GM19324 (cell line): ENCODE results near the gene MUCL1.
"Not testable (repeated sequence)": the region's sequence is repeated elsewhere in the genome, so short reads cannot be mapped to it uniquely, and the experiment has no call there.

Experiments used
- ATAC-seq: cut with Tn5 transposase; IDR thresholded peaks from one replicate; pipeline ENCODE4 v1.9.1; 2021; ENCODE audit warnings: mild to moderate bottlenecking, moderate library complexity; ENCODE audit not compliant: unreplicated experiment, low FRiP score

The MUCL1 gene

GRCh38 chr12:54853933-54854538 is at the start of gene MUCL1:
Gene MUCL1, plus strand, starts transcription at chr12:54854516. Its CDS starts 67 bp downstream, at chr12:54854583.
- peak; percentile 91 for ATAC-seq

- no peak for ATAC-seq
Observed at GRCh38 chr12:54821676-54822075, 32.6 kb upstream of the MUCL1 start.

GRCh38 chr12:54824402-54824801 is 29.9 kb upstream of the MUCL1 start:
- no peak for ATAC-seq

- ATAC-seq = no peak
Observed at GRCh38 chr12:54829511-54829910, 24.8 kb upstream of the MUCL1 start.

- no peak for ATAC-seq
Observed at GRCh38 chr12:54830199-54830598, 24.1 kb upstream of the MUCL1 start.

GRCh38 chr12:54831631-54832030 is 22.7 kb upstream of the MUCL1 start:
- no peak for ATAC-seq

- ATAC-seq = no peak
Observed at GRCh38 chr12:54840244-54840865, 14.0 kb upstream of the MUCL1 start.

GRCh38 chr12:54857406-54857805 is 3.1 kb downstream of the MUCL1 start:
- no peak for ATAC-seq

- ATAC-seq = no peak
Observed at GRCh38 chr12:54858562-54858961, 4.2 kb downstream of the MUCL1 start.

- ATAC-seq = no peak
Observed at GRCh38 chr12:54859502-54859901, 5.2 kb downstream of the MUCL1 start.

- no peak for ATAC-seq
Observed at GRCh38 chr12:54861927-54862326, 7.6 kb downstream of the MUCL1 start.

GRCh38 chr12:54863948-54864618 is 9.8 kb downstream of the MUCL1 start:
- no peak for ATAC-seq

- ATAC-seq = no peak
Observed at GRCh38 chr12:54865683-54866324, 11.5 kb downstream of the MUCL1 start.

GRCh38 chr12:54868690-54869089 is 14.4 kb downstream of the MUCL1 start:
- ATAC-seq = no peak

GRCh38 chr12:54870048-54870447 is 15.7 kb downstream of the MUCL1 start:
- ATAC-seq = no peak

GRCh38 chr12:54870617-54871016 is 16.3 kb downstream of the MUCL1 start:
- no peak for ATAC-seq

- no peak for ATAC-seq
Observed at GRCh38 chr12:54879150-54879549, 24.8 kb downstream of the MUCL1 start.

GRCh38 chr12:54879579-54879978 is 25.3 kb downstream of the MUCL1 start:
- no peak for ATAC-seq

- ATAC-seq = no peak
Observed at GRCh38 chr12:54882079-54882478, 27.8 kb downstream of the MUCL1 start.

GRCh38 chr12:54882597-54882996 is 28.3 kb downstream of the MUCL1 start:
- not testable (repeated sequence) for ATAC-seq

- not testable (repeated sequence) for ATAC-seq
Observed at GRCh38 chr12:54888428-54888827, 34.1 kb downstream of the MUCL1 start.
